Measurements from ENCODE around the gene GPR155.
"Not testable (repeated sequence)": the region's sequence is repeated elsewhere in the genome, so short reads cannot be mapped to it uniquely, and the experiment has no call there.

The GPR155 gene

DNA sequence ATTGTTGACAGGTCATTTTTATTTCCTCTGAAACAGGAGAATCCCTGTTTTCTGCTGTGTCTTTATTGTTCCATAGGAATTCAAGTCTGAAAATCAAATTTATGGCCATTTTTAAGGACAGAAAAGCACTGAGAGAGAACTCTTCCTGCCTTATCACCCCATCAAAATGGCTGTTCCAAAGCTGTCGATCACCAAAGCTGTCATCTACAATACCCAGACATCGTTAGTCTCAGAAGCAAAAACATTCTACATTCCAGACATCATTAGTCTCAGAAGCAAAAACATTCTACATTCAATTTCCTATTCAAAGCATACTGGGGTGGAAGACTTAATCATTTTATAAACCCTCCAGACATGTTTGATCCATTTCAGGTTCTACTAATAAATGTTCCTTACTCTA lies 46.9 kb downstream of the GPR155 start:
- no peak for DNase-seq (ENCODE audit: low read depth in 3 of 3)

DNA sequence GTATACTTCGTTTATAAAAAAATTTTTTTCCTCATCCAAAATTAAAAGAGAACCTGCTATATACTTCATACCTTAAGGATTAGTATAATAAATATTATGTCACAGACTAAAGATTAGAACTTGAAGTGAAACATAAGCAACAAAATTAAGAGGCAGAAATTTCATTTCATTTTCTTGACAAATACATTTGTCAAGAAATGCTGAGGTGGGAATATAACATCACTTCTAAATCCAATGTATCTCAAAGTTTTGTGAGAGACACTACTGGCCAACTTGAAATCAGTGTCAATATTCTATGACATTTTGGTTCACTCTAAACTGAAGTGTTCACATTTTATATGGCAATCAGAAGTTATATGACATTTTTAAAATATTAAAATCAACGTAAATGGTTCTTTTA lies 47.5 kb downstream of the GPR155 start:
- no peak for DNase-seq (ENCODE audit: low read depth in 3 of 3)

DNA sequence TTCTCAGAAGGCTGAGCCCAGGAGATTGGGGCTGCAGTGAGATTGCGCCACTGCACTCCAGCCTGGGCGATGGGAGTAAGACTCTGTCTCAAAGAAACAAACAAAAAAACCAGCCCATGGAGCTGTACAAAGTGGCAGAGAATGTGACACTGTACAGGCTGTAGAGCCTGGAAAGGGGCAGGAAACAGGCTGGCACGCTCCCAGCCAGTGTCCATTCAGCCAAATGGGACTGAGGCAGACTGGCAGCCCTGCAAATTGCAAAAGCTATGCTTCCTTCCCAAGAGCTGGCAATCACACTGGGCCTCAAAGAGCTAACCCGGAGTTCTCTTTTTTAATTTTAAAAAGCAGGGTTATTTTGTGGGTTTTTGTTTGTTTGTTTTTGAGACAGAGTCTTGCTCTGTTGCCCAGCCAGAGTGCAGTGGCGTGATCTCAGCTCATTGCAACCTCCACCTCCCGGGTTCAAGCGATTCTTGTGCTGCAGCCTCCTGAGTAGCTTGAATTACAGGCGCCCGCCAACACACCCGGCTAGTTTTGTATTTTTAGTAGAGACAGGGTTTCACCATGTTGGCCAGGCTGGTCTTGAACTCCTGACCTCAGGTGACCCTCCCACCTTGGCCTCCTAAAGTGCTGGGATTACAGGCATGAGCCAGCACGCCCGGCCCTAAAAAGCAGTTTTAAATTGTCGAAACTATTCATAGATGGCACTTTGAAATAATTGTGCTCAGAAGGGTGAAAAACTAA lies 48.5 kb downstream of the GPR155 start:
- no peak for DNase-seq (ENCODE audit: low read depth in 3 of 3)

GRCh38 chr2:174436351-174436750 lies 50.5 kb downstream of the GPR155 start:
- DNase-seq (ENCODE audit: low read depth in 3 of 3) = no peak

DNA sequence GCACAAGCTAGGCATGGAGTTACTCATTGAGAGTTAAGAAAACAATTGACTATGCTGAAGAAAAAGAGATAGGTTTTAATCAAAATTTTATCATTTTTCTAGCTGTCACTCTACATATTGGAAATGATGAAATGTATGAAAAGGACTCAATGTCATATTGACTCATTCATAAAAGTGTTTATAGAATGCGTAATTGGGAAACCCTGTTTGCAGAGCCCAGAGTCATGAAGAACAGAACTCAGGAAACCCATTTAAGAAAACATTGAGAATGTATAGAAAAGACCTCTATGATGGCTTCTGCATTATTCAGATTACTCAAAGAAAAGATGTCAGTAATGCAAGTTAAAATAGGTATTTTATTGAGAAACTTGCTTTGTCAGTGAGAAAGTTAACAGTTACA lies 54.9 kb downstream of the GPR155 start:
- no peak for DNase-seq (ENCODE audit: low read depth in 3 of 3)

GRCh38 chr2:174430066-174430465 lies 56.8 kb downstream of the GPR155 start:
- DNase-seq (ENCODE audit: low read depth in 3 of 3) = no peak

DNA sequence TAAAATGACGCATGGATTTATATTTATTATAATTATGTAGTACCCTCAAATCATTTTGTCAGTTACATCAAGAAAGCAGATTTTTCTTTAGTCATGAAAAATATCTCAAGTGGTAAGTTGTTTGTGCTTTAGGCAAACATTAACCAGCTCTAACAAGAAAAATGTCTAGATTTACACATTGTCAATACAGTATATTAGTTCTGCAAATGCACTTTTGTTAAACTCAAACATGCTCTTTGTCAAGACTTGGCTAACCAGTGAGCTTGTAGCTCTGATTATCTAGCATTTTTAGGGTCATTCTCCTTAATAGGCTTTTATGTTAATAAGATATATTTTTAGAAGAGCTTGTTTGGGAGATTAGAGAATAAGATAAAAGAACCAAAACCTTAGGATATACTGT lies 58.6 kb downstream of the GPR155 start:
- no peak for DNase-seq (ENCODE audit: low read depth in 3 of 3)

DNA sequence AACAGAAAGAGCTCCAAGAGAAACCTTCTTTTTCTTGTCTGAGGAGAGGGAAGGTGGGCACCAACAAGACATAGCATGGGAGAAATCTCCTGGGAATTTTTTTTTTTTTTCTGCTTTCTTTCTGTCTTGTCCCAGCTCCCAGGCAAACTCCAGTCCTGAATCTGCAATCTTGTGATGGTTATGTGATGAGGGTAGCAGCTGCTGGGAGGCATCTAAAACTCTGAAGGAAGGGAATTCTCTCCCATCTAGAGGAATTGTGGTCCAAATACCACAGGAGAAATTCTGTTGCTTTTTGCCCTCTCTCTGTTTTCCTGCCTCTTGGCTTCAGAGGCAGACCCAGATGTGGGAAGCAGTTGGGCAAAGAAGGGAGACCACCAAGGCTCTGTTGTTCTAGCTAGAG lies 74.6 kb downstream of the GPR155 start:
- DNase-seq (ENCODE audit: low read depth in 3 of 3) = no peak

- not testable (repeated sequence) for DNase-seq (ENCODE audit: low read depth in 3 of 3)
Observed at GRCh38 chr2:174410039-174410438, 76.8 kb downstream of the GPR155 start.

GRCh38 chr2:174403628-174404027 lies 83.2 kb downstream of the GPR155 start:
- no peak for DNase-seq (ENCODE audit: low read depth in 3 of 3)

GRCh38 chr2:174400853-174401252 lies 86.0 kb downstream of the GPR155 start:
- DNase-seq (ENCODE audit: low read depth in 3 of 3) = no peak

GRCh38 chr2:174399171-174399570 lies 87.7 kb downstream of the GPR155 start:
- no peak for DNase-seq (ENCODE audit: low read depth in 3 of 3)

- no peak for DNase-seq (ENCODE audit: low read depth in 3 of 3)
Observed at GRCh38 chr2:174397773-174398172, 89.1 kb downstream of the GPR155 start.

- no peak for DNase-seq (ENCODE audit: low read depth in 3 of 3)
Observed at GRCh38 chr2:174395969-174396630, 90.7 kb downstream of the GPR155 start.

- DNase-seq (ENCODE audit: low read depth in 3 of 3) = peak; percentile 43 to 61 (median 60)
Observed at GRCh38 chr2:174395284-174395968, 91.4 kb downstream of the GPR155 start, which contains the start of gene SCRN3. Gene SCRN3, plus strand, starts transcription at chr2:174395730. Its CDS starts 2,554 bp downstream, at chr2:174398284.

GRCh38 chr2:174392706-174393105 lies 94.1 kb downstream of the GPR155 start:
- no peak for DNase-seq (ENCODE audit: low read depth in 3 of 3)

DNA sequence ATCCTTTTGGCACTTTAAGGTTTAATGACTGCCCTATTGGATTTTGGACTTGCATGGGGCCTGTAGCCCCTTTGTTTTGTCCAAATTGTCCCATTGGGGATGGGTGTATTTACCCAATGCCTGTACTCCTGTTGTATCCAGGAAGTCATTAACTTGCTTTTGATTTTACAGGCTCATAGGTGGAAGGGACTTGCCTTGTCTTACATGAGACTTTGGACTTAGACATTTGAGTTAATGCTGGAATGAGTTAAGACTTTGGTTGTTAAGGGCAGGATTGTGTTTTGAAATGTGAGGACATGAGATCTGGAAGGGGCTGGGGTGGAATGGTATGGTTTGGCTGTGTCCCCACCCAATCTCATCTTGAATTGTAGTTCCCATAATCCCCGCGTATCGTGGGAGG lies 96.5 kb downstream of the GPR155 start:
- DNase-seq (ENCODE audit: low read depth in 3 of 3) = not testable (repeated sequence)

DNA sequence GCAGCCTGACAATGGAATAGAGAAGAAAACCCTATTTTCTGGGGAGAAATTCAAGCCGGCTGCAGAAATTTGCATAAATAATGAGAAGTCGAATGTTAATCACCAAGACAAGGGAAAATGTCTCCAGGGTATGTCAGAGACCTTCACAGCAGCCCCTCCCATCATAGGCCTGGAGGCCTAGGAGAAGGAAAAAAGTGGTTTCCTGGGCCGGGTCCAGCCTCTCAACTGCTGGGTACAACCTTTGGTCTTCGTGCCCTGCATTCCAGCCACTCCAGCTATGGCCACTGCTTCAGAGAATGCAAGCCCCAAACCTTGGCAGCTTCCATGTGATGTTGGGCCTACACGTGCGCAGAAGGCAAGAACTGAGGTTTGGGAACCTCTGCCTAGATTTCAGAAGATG lies 97.3 kb downstream of the GPR155 start:
- DNase-seq (ENCODE audit: low read depth in 3 of 3) = no peak

- not testable (repeated sequence) for DNase-seq (ENCODE audit: low read depth in 3 of 3)
Observed at GRCh38 chr2:174388706-174389105, 98.1 kb downstream of the GPR155 start.

DNA sequence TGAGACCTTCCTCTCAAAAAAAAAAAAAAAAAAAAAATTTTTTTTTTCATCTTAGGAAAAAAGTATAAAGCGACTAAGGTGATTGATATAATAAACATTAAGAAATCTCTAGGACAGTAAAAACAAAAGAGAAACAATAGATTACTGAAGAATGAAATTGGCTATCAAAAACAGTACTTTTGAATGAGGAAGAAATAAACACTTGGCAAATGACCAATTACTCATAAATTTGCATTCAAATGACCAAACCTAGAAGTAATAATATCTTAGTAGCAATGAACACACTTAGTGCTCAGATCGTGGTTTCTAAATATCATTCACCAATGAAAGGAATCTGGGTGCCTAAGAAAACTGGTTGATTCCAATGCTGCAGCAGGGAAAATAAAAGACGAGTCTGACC lies 101.6 kb downstream of the GPR155 start:
- DNase-seq (ENCODE audit: low read depth in 3 of 3) = no peak

DNA sequence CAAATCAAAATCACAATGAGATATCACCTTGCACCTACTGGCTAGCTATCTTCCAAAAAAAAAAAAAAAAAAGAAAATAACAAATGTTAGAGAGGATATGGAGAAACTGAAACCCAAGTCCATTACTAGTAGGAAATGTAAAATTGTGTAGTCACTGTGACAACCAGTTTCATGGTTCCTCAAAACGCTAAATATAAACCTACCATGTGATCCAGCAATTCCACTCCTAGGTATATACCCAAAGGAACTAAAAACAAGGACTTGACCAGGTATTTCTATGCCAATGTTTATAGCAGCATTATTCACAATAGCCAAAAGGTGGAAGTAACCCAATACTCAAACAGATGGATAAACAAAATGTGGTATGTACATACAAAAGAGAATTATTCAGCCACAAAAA lies 103.0 kb downstream of the GPR155 start:
- no peak for DNase-seq (ENCODE audit: low read depth in 3 of 3)

All from stimulated activated CD4-positive, alpha-beta T cell treated with anti-CD3 and anti-CD28 coated beads, TNF-alpha, amount 100 ng/mL, for 48 hours (primary cell).